ENCODE data around the gene DGAT2. TPM values are rescaled to one million over a fixed set of nuclear protein-coding genes. Genes with fewer than 3 reads are reported as not detected.
"Not testable (repeated sequence)": the region's sequence is repeated elsewhere in the genome, so short reads cannot be mapped to it uniquely, and the experiment has no call there.

DGAT2 gene
- total RNA-seq, 1 experiment from 2014 or later = 13.2 TPM

DNA sequence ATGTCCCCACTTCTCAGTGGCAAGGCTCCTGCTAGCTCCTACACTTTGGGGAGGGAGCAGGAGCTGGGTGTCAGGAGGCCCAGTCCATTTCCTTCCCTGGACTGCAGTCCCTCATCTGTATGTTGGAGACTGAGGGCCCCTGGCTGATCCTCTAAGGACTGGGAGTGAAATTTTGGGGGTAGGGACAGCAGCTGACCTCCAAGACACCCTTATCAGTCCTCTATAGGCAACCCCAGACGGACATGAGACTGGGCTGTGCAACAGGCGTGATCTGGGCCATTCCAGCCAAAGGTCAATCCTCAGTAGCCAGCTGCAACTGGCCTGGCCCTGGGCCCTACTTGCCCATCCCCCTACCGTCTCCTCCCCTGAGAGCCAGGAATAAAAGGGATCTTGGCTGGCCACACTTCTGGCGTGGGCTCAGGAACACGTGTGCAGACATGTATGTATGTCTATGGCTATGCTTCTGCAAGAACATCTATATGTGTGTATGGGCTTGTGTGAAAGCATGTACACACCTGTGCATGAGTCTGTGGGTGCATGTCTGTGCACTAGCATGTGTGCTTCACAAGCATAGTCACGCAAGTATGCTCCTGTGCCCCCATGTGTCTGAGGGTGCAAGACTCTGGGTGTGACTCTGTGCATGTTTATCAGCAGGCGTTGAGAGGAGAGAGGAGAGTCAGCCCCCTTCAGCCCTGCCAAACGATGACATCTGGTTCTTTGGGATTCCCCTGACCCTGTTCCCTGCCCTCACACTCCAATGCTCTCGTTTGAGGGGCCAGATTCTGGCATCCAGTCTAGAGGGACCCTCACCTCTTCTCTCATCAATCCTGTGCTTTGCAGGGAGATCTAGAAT is 24.6 kb upstream of the DGAT2 start:
- in situ Hi-C loops (cut with HindIII; ENCODE audit: low pct_unique_long_range_greater_than_20kb, low sequenced_read_pairs) = no loop called here
- DNase-seq (ENCODE audit: low read depth) = no peak

DNA sequence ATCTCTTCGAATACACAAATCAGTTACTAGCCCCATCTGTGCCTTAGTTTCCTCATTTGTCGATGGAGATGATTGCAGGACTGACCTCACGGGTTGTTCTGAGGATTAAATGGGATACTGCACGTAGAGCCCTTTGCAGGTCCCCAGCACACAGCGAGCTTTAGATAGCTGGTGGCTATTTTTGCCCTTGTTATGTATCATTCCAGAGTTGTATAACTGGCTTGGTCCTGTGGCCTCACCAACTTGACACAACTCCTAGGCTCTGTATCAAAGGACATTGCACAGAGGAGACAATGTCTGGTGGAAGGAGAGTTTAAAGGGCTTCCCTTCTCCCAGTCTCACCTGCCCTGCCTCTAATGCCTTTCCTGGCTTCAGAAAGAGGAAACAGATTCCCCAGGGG is 22.8 kb upstream of the DGAT2 start:
- DNase-seq (ENCODE audit: low read depth) = no peak
- in situ Hi-C loops (cut with HindIII; ENCODE audit: low pct_unique_long_range_greater_than_20kb, low sequenced_read_pairs) = no loop called here

DNA sequence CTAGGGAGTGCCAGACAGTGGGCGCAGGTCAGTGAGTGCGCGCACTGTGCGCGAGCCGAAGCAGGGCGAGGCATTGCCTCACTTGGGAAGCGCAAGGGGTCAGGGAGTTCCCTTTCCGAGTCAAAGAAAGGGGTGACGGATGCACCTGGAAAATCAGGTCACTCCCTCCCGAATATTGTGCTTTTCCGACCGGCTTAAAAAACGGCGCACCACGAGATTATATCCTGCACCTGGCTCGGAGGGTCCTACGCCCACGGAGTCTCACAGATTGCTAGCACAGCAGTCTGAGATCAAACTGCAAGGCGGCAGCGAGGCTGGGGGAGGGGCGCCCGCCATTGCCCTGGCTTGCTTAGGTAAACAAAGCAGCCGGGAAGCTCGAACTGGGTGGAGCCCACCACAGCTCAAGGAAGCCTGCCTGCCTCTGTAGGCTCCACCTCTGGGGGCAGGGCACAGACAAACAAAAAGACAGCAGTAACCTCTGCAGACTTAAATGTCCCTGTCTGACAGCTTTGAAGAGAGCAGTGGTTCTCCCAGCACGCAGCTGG is 19.8 kb upstream of the DGAT2 start:
- DNase-seq (ENCODE audit: low read depth); in situ Hi-C loops (cut with HindIII; ENCODE audit: low pct_unique_long_range_greater_than_20kb, low sequenced_read_pairs): not testable (repeated sequence)

DNA sequence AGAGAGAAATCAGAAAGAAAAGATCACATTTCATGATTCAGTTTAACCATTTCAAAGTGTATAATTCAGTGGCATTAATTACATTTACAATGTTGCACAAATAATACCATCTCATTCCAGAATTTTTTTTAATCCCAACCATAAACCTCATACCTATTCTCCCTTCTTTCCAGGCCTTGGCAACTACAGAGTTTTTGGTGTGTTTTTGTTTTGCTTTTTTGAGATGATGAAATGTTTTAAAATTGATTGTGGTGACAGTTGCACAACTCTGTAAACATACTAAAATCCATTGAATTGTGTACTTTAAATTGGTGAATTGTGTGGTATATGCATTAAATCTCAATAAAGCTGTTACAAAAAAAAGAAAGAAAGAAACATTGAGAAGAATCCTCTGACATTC is 13.6 kb upstream of the DGAT2 start:
- DNase-seq (ENCODE audit: low read depth); in situ Hi-C loops (cut with HindIII; ENCODE audit: low pct_unique_long_range_greater_than_20kb, low sequenced_read_pairs): not testable (repeated sequence)

DNA sequence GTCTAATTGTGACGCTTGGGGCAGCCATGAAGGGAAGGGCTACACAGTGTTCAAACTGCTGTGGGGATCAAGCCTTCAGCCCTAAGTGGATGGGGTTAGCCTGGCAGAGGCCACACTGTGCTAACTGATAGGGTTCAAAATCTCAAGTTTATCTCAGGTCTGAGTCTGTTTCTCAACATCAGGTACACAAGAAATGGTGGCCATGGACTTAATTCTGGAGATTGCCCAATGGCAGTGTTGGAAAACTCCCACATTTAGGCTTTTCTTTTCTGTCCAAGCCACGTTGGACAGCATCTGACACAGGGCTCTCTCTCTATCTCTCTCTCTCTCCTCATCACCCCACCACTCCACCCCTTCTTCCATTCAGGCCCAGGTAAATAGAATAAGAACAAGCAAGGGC is 10.9 kb upstream of the DGAT2 start:
- no peak for DNase-seq (ENCODE audit: low read depth)
- in situ Hi-C loops (cut with HindIII; ENCODE audit: low pct_unique_long_range_greater_than_20kb, low sequenced_read_pairs) = no loop called here

DNA sequence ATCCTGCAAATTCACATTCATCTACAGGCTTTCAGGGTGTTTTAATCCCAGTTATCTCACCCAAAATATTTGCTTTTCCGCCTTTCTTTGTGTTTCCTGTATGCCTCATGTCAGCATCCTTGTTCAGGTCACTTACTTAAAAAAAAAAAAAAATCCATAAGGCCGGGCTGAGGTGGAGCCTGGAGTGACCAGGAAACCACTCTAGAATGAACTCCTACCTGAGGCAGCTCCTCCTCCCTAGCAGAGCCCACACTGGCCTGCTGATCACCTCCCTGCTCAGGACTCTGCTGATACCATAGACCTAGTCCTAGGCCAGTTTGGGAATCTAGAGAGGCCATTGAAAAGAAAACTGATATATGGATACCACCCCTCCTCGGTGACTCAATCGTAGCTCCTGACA is 8.7 kb upstream of the DGAT2 start:
- in situ Hi-C loops (cut with HindIII; ENCODE audit: low pct_unique_long_range_greater_than_20kb, low sequenced_read_pairs) = no loop called here
- DNase-seq (ENCODE audit: low read depth) = no peak

DNA sequence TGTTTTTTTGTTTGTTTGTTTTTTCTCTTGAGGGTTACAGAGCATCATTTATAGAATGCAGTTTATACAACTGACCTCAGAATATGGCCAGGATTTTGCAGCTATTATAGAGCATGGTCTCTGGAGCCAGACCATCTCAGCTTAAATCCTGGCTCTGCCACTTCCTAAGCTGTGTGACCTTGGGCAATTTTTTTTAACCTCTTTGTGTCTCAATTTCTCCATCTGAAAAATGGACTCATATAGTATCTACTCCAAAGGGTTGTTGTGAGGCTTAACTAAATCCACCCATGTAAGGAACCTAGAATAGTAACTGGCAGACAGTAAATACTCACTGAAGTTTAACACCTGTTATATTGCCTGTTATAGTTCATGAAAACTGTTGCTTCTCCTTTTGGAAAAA is 8.3 kb upstream of the DGAT2 start:
- in situ Hi-C loops (cut with HindIII; ENCODE audit: low pct_unique_long_range_greater_than_20kb, low sequenced_read_pairs) = no loop called here
- no peak for DNase-seq (ENCODE audit: low read depth)

DNA sequence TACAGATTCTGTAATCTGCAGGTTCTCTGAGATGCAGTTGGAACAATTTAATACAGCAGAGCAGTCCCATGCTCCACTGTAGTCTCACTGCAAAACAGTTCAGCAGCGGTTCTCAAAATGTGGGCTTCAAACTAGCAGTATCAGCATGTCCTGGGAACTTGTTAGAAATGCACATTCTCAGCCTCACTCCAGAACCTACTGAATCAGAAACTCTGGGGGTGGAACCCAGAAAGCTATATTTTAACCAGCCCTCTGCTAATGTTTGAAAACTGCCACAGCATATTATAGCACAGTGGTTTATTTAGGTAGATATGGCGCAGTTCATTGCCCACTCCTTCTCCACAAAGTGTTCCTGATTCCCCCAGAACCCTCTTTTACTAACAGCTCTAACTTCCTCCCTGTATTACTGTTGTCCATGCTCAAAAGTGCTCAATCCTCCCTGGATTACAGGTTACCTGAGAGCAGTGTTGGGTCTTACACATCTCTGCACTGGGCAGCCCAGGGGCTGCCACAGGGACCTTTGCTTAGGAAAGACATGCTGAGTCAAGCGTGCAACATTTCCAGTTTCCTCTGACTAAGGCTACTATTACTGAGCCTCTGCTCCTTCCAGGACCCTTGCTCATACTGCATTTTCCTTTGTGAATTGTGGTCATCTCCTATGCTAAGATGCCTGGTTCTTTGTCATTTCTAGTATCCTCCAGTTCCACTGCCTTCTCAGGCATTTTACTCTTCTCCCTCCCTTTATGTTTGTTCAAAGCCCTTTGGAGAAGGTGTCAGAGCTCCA is 7.7 kb upstream of the DGAT2 start:
- no peak for DNase-seq (ENCODE audit: low read depth)
- in situ Hi-C loops (cut with HindIII; ENCODE audit: low pct_unique_long_range_greater_than_20kb, low sequenced_read_pairs) = no loop called here

DNA sequence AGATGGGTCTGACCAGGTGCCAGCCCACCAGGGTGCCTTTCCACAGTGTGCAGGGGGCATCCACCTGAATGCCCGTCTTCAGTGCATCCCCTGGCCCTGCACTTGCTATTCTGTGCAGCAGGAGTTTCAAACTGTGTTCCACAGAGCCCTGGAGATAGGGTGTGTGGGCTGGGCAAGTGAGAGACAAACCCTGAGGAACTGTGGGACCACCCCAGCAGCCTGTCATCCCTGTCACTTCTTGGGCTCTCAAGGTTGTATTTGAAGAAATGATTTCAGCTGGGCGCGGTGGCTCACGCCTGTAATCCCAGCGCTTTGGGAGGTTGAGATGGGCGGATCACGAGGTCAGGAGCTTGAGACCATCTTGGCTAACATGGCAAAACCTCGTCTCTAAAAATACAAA is 6.4 kb upstream of the DGAT2 start:
- in situ Hi-C loops (cut with HindIII; ENCODE audit: low pct_unique_long_range_greater_than_20kb, low sequenced_read_pairs) = no loop called here
- DNase-seq (ENCODE audit: low read depth) = no peak

DNA sequence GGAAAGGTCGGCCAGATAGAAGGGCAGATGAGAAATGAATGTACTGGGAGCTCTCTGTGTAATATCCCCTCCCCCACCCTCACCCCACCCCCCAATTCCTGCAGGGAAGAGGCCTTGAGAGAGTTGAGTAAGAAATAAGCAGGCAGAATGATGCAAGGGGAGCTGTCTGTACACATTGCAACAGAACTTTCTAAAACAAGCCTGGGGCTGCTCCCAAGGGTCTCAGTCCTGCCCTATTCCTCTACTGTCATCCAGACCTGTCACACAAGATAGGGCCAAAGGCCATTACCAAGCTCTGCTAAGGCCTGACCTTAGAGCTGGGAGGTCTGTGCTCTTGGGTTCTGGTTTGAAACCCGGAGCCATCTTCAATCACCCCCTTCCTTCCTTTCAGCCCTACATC is 5.7 kb upstream of the DGAT2 start:
- DNase-seq (ENCODE audit: low read depth) = no peak

DNA sequence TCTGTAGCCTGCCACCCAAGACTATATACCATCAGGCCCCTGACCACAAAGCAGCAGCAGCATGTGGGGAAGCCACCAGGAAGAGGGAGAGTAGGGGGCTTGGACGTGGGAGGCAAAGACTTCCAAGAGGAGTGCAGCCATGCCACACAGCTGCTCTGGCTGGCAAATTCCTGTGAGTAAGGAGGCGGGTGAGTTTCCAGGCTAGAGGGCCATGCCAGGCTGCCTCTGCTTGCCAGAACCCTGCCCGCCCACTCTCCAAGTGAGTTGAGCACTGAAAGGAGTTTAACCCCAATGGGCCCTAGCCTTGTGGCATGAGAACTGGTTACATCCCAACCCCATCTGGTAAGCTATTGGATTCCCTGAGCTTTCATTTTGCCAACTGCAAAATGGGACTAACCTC is 4.7 kb upstream of the DGAT2 start:
- DNase-seq (ENCODE audit: low read depth) = no peak
- in situ Hi-C loops (cut with HindIII; ENCODE audit: low pct_unique_long_range_greater_than_20kb, low sequenced_read_pairs) = no loop called here

More for the DNA sequence above, 5.7 kb upstream of the DGAT2 start:
- in situ Hi-C loops (cut with HindIII; ENCODE audit: low pct_unique_long_range_greater_than_20kb, low sequenced_read_pairs) = no loop called here

DNA sequence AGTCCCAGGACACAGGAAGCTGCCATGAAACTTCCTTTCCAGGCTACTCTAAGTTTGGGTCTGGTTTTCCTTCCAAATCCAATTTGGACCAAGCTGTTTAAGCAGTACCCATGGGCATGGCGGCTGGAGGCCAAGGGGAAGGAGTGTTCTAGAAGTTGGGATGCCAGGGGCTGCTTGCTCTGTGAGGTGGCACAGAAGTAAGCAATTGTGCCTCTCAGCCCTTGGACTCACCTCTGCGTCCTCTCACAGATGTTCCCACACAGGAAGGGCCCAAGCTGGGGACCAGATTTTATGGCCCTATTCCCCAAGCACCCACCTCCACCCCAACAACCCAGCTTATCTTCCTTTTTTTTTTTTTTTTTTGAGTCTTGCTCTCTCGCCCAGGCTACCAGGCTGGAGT is 3.5 kb upstream of the DGAT2 start:
- no peak for DNase-seq (ENCODE audit: low read depth)
- in situ Hi-C loops (cut with HindIII; ENCODE audit: low pct_unique_long_range_greater_than_20kb, low sequenced_read_pairs) = no loop called here

DNA sequence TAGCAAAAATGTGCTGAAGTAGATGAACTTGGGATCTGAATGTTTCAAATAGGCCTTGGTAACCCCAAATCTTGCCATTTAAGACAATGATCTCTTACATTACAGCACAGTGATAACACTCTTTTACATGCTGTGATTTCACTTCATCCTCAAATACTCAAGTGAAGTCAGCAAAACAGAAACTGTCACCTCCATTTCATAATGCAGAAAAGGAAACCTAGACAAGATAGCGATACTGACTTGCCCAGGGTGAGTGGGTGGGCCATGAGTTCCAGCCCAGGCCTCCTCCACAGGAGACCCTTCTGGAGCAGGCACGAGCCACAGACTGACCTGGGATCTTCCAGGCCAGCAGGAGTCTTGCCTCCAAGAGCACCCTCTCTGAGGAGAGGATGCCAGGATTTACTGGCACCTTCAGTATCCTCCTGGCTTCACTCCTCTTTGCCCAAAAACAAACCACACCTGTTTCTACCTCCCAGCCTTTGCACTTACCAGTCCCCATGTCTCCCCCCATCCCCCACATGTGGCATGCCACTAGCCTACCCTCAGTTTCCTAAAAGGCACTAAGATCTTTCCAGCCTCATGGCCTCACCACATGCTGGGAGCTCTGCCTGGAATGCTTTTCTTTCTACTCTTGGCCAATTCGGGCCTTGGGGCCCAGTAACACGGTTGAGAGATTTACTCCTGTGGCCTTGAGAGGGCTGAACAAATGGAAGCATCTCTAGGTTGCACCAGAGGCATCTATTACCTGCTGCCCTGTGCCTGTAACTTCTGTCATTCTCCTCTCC is 1.9 kb upstream of the DGAT2 start:
- no peak for DNase-seq (ENCODE audit: low read depth)
- in situ Hi-C loops (cut with HindIII; ENCODE audit: low pct_unique_long_range_greater_than_20kb, low sequenced_read_pairs) = no loop called here

DNA sequence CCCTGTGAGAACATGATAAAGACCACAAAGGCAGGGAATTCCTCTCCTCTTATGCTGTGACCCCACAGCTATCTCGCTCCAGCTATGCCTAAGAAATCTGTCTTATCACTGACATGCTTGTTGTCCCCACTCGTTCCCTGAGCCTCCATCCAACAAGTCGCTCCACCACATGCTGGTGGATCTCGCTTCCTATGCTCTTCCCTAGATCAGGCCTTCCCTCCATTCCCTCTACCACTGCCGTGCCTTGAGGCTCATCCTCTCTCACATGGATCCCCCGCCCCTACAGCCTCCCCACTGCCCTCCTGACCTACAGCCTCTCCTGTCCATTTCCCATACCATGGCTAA is 1.4 kb upstream of the DGAT2 start:
- in situ Hi-C loops (cut with HindIII; ENCODE audit: low pct_unique_long_range_greater_than_20kb, low sequenced_read_pairs) = no loop called here
- no peak for DNase-seq (ENCODE audit: low read depth)

DNA sequence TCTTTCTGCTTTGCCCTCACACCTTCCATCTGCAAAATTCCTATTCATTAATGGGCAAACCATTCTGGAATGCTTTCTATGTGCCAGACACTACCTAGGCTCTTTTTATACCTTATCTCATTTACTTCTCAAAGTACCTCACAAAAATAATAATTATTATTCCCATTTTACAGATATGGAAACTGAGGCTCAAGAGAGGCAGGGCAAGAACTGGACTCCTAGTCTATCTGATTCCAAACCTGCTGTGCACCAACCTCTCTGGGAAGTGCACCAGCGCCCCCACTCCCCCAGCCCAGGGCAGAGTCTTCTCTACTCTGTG is 826 bp upstream of the DGAT2 start:
- DNase-seq (ENCODE audit: low read depth) = no peak
- in situ Hi-C loops (cut with HindIII; ENCODE audit: low pct_unique_long_range_greater_than_20kb, low sequenced_read_pairs) = no loop called here

DNA sequence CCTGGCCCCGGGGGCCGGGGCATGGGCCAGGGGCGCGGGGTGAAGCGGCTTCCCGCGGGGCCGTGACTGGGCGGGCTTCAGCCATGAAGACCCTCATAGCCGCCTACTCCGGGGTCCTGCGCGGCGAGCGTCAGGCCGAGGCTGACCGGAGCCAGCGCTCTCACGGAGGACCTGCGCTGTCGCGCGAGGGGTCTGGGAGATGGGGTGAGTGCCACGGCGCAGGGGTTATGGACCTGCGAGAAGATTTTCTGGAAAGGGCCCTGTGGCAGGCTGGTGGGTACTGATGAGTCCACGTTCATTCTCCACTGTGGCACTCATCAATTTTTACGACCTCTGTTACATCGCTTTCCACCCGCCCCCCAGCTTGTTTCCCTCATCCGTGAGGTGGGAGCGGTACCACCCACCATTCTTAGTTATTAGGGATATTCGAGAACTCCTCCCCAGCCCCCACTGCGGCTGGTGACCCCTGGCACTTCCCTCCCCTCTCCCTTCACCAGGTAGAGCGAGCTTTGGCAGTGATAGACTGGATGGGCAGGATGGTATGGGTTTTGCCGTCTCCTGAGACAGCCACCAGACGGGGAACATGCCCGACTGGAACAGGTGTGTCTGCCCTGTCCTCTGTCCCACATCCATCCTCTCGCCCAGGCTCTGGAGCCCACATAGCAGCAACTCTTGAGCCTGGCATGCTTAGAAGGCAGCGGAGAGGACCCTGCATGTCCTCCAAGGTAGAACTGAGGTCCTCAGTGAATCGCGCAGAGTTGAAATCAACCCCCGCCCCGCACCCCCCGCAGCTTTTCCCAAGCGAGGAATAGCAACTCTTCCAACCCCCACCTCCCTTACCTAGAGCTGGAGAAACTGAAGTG is 562 bp downstream of the DGAT2 start:
- no peak for DNase-seq (ENCODE audit: low read depth)
- in situ Hi-C loops (cut with HindIII; ENCODE audit: low pct_unique_long_range_greater_than_20kb, low sequenced_read_pairs) = no loop called here

DNA sequence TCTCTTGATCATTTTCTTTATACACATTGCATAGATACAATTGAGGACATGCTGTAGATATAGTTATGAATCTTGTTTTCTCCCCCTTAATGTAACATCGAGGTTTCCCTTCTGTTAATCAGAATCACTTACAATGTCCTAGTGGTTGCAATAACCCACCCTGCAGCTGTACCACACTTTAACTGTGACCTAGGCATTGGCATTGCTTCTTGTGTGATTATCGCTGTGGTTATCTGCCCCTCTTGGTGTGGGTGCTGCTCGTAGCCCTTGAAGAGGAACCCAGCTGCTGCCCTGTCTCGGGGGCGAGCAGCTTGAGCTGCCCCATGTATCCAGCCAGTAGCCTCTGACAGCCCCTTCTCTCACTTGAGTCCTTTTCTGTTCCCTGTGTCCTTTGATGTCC is 1.5 kb downstream of the DGAT2 start:
- in situ Hi-C loops (cut with HindIII; ENCODE audit: low pct_unique_long_range_greater_than_20kb, low sequenced_read_pairs) = no loop called here
- no peak for DNase-seq (ENCODE audit: low read depth)

Measured in Caki2 (cell line).